Neural cell (in vitro differentiated cells): ENCODE measurements around the gene CTNNBL1. TPM values are rescaled to one million over a fixed set of nuclear protein-coding genes. Genes with fewer than 3 reads are reported as not detected.
"Not testable (repeated sequence)": the region's sequence is repeated elsewhere in the genome, so short reads cannot be mapped to it uniquely, and the experiment has no call there.

Source experiments
- H2AFZ ChIP-seq: fragments of 200-600, 300-800 bp; sonication (generic), shearing (Covaris generic); 2 replicates; pipeline ENCODE4 v1.6.0; 2014; ENCODE audit warnings: low read depth, mild to moderate bottlenecking, antibody characterized with exemption, low read length, moderate library complexity
- H3F3A ChIP-seq: fragments of 200-600 bp; shearing (Covaris generic); 2 replicates; pipeline ENCODE4 v1.6.1; 2016; ENCODE audit warnings: mild to moderate bottlenecking, moderate library complexity, mixed read lengths, antibody characterized with exemption, low read length; ENCODE audit not compliant: insufficient read depth, poor library complexity, severe bottlenecking
- H3K27ac ChIP-seq: fragments of 200-600, 300-800 bp; sonication (generic), shearing (Covaris generic); 2 replicates; pipeline ENCODE4 v1.5.1; 2014; ENCODE audit warnings: mild to moderate bottlenecking, low read length, moderate library complexity
- H3K27me3 ChIP-seq: fragments of 300-800, 200-600 bp; sonication (generic), shearing (Covaris generic); 2 replicates; pipeline ENCODE4 v1.6.0; 2014; ENCODE audit warnings: mild to moderate bottlenecking, low read depth, low read length, moderate library complexity; ENCODE audit not compliant: insufficient read depth
- H3K36me3 ChIP-seq: fragments of 300-800, 200-600 bp; sonication (generic), shearing (Covaris generic); 2 replicates; pipeline ENCODE4 v1.5.1; 2014; ENCODE audit warnings: mild to moderate bottlenecking, antibody characterized with exemption, low read length, moderate library complexity; ENCODE audit not compliant: insufficient read depth
- H3K4me2 ChIP-seq: fragments of 300-800, 200-600 bp; sonication (generic), shearing (Covaris generic); 2 replicates; pipeline ENCODE4 v1.6.0; 2014; ENCODE audit warnings: mild to moderate bottlenecking, low read length
- H3K4me3 ChIP-seq: fragments of 300-800, 200-600 bp; sonication (generic), shearing (Covaris generic); 2 replicates; pipeline ENCODE4 v1.5.1; 2014; ENCODE audit warnings: mild to moderate bottlenecking, low read length, moderate library complexity
- H3K79me2 ChIP-seq: fragments of 200-600 bp; shearing (Covaris generic); replicated peaks from 2 replicates; pipeline ENCODE4 v1.6.0; 2014; ENCODE audit warnings: mild to moderate bottlenecking, low read length, moderate library complexity; ENCODE audit not compliant: insufficient read depth
- H3K9ac ChIP-seq: fragments of 300-800, 200-600 bp; sonication (generic), shearing (Covaris generic); 2 replicates; pipeline ENCODE4 v1.6.1; 2016; ENCODE audit warnings: mild to moderate bottlenecking, low read length, mixed read lengths
- H3K9me2 ChIP-seq: fragments of 200-600 bp; shearing (Covaris generic); 2 replicates; pipeline ENCODE4 v1.6.1; 2016; ENCODE audit warnings: mild to moderate bottlenecking, low read length, mixed read lengths; ENCODE audit not compliant: insufficient read depth
- H3K9me3 ChIP-seq: fragments of 200-600, 300-800 bp; sonication (generic), shearing (Covaris generic); 2 replicates; pipeline ENCODE4 v1.6.1; 2016; ENCODE audit warnings: mild to moderate bottlenecking, mixed run types, low read length, moderate library complexity, mixed read lengths
- H4K20me1 ChIP-seq: fragments of 200-600 bp; shearing (Covaris generic); 2 replicates; pipeline ENCODE4 v1.6.1; 2016; ENCODE audit warnings: mild to moderate bottlenecking, mixed run types; ENCODE audit not compliant: insufficient read depth
- CTCF ChIP-seq: fragments of 450-650 bp; IDR thresholded peaks from 2 replicates; pipeline ENCODE4 v1.5.1; 2014; ENCODE audit warnings: antibody characterized with exemption, mild to moderate bottlenecking, moderate library complexity; ENCODE audit not compliant: poor library complexity, severe bottlenecking
- EP300 ChIP-seq: fragments of 450-650 bp; conservative IDR thresholded peaks from 2 replicates; pipeline ENCODE4 v1.6.1; 2014; ENCODE audit warnings: antibody characterized with exemption, mild to moderate bottlenecking, moderate library complexity; ENCODE audit not compliant: poor library complexity, severe bottlenecking
- EZH2 ChIP-seq: fragments of 200-600, 300-800 bp; shearing (Covaris generic), sonication (generic); IDR thresholded peaks from 2 replicates; pipeline ENCODE4 v1.6.1; 2014; ENCODE audit warnings: antibody characterized with exemption, low read length, borderline replicate concordance, mild to moderate bottlenecking; ENCODE audit not compliant: insufficient read depth, poor library complexity, severe bottlenecking
- MXI1 ChIP-seq: fragments of 450-650 bp; conservative IDR thresholded peaks from 2 replicates; pipeline ENCODE4 v1.6.1; 2014; ENCODE audit warnings: antibody characterized with exemption, mild to moderate bottlenecking; ENCODE audit not compliant: poor library complexity, severe bottlenecking
- POLR2AphosphoS5 ChIP-seq: IDR thresholded peaks from 2 replicates; pipeline ENCODE4 v1.6.1; 2012
- RAD21 ChIP-seq: fragments of 450-650 bp; conservative IDR thresholded peaks from 2 replicates; pipeline ENCODE4 v1.6.1; 2014; ENCODE audit warnings: antibody characterized with exemption, mild to moderate bottlenecking, moderate library complexity
- SMC3 ChIP-seq: fragments of 450-650 bp; conservative IDR thresholded peaks from 2 replicates; pipeline ENCODE4 v1.6.1; 2014; ENCODE audit warnings: antibody characterized with exemption, mild to moderate bottlenecking, moderate library complexity; ENCODE audit not compliant: poor library complexity
- TAF1 ChIP-seq: IDR thresholded peaks from 2 replicates; pipeline ENCODE4 v1.6.1; 2012; ENCODE audit warnings: low read depth
- polyA plus RNA-seq: library from polyadenylated mRNA; depleted of rRNA; stranded (reverse); fragments of >200 nt; gene quantifications from 2 replicates; pipeline ENCODE4 v1.2.3, GENCODE V29; 2014
- TF ChIP-seq, protein P1 (sequence below): IDR thresholded peaks from 2 replicates; pipeline ENCODE4 v1.6.1; 2012; ENCODE audit warnings: borderline replicate concordance

The CTNNBL1 gene
- polyA plus RNA-seq, 1 donor from 2014 or later = 32.6 TPM

GRCh38 chr20:37699202-37699601 lies 5.4 kb downstream of the CTNNBL1 start:
- no peaks in the 10 kb centered on the region for H3F3A ChIP-seq
- no peak overlapping the region for H3K4me3 ChIP-seq
- no peaks in the 10 kb centered on the region for H3K27me3 ChIP-seq
- no peak overlapping the region for H3K27ac ChIP-seq
- no peaks in the 10 kb centered on the region for H3K36me3 ChIP-seq
- peaks cover 25% of the 10 kb centered on the region for H3K79me2 ChIP-seq
- TF ChIP-seq SMC3 (no peak), RAD21 (no peak), EZH2 (no peak), MXI1 (no peak), POLR2AphosphoS5 (no peak), EP300 (no peak), CTCF (no peak), TAF1 (no peak)
- TF ChIP-seq, protein P1, sequence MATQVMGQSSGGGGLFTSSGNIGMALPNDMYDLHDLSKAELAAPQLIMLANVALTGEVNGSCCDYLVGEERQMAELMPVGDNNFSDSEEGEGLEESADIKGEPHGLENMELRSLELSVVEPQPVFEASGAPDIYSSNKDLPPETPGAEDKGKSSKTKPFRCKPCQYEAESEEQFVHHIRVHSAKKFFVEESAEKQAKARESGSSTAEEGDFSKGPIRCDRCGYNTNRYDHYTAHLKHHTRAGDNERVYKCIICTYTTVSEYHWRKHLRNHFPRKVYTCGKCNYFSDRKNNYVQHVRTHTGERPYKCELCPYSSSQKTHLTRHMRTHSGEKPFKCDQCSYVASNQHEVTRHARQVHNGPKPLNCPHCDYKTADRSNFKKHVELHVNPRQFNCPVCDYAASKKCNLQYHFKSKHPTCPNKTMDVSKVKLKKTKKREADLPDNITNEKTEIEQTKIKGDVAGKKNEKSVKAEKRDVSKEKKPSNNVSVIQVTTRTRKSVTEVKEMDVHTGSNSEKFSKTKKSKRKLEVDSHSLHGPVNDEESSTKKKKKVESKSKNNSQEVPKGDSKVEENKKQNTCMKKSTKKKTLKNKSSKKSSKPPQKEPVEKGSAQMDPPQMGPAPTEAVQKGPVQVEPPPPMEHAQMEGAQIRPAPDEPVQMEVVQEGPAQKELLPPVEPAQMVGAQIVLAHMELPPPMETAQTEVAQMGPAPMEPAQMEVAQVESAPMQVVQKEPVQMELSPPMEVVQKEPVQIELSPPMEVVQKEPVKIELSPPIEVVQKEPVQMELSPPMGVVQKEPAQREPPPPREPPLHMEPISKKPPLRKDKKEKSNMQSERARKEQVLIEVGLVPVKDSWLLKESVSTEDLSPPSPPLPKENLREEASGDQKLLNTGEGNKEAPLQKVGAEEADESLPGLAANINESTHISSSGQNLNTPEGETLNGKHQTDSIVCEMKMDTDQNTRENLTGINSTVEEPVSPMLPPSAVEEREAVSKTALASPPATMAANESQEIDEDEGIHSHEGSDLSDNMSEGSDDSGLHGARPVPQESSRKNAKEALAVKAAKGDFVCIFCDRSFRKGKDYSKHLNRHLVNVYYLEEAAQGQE = no peak
- no peaks in the 10 kb centered on the region for H3K9me2 ChIP-seq
- H3K9ac ChIP-seq = no peak overlapping the region
- no peak overlapping the region for H3K4me2 ChIP-seq
- no peak overlapping the region for H2AFZ ChIP-seq
- no peaks in the 10 kb centered on the region for H3K9me3 ChIP-seq
- H4K20me1 ChIP-seq = no peaks in the 10 kb centered on the region

GRCh38 chr20:37700301-37700700 lies 6.5 kb downstream of the CTNNBL1 start:
- Histone ChIP-seq H4K20me1 (no peaks in the 10 kb centered on the region), H3K27ac (no peak overlapping the region), H3K4me2 (no peak overlapping the region), H3K9me2 (no peaks in the 10 kb centered on the region), H3F3A (no peaks in the 10 kb centered on the region), H3K36me3 (no peaks in the 10 kb centered on the region), H2AFZ (no peak overlapping the region), H3K9me3 (no peaks in the 10 kb centered on the region), H3K79me2 (peaks cover 15% of the 10 kb centered on the region), H3K27me3 (no peaks in the 10 kb centered on the region), H3K4me3 (no peak overlapping the region), H3K9ac (no peak overlapping the region)
- TF ChIP-seq TAF1 (no peak), SMC3 (no peak), POLR2AphosphoS5 (no peak), CTCF (no peak), EP300 (no peak), EZH2 (no peak), MXI1 (no peak), RAD21 (no peak)
- TF ChIP-seq, protein P1 = no peak

DNA sequence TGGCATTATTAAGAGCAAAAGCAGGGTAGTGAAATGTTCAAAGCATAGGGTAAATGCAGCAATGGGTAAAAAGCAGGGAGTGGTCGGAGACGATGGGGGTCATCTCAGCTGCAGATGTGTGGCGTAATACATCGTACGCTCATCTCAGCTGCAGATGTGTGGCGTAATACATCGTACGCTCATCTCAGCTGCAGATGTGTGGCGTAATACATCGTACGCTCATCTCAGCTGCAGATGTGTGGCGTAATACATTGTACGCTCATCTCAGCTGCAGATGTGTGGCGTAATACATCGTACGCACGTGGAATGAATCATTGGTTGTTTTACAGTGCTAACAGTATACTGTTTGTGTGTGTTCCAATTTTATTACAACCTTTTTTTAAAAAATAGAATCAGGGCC lies 7.8 kb downstream of the CTNNBL1 start:
- H4K20me1 ChIP-seq, H3K9ac ChIP-seq, H2AFZ ChIP-seq, H3K36me3 ChIP-seq, H3K4me2 ChIP-seq, H3K27ac ChIP-seq, H3F3A ChIP-seq, H3K79me2 ChIP-seq, H3K4me3 ChIP-seq, H3K9me3 ChIP-seq, H3K27me3 ChIP-seq, H3K9me2 ChIP-seq: not testable (repeated sequence)
